IMR-90 (cell line): Measurements from ENCODE around the gene SPANXD. TPM values are rescaled to one million over a fixed set of nuclear protein-coding genes. Genes with fewer than 3 reads are reported as not detected.

Experiments used
- ATAC-seq: fragments of 200-7000 bp; cut with Tn5 transposase; 2 replicates; pipeline ENCODE4 v1.9.1; 2020; ENCODE audit warnings: low read depth, mild to moderate bottlenecking, moderate library complexity
- BruUV-seq: library from RNA; stranded (reverse); fragments of 400-500 nt; replicated peaks from 2 replicates; lab custom pipeline; 2021; lab: Mats Ljungman, UMichigan
- CTCF ChIA-PET: fragments of 300-600 bp; formaldehyde crosslinking; extraction: SDS; loops from one replicate; lab custom pipeline; 2021; ENCODE audit warnings: antibody characterized with exemption; lab: Yijun Ruan, JAX
- POLR2A ChIA-PET: fragments of 300-600 bp; sonication (Branson Sonifier 250); formaldehyde crosslinking; loops from one replicate; lab custom pipeline; 2022; ENCODE audit warnings: antibody characterized with exemption; ENCODE audit not compliant: unreplicated experiment; lab: Charles Lee
- DNase-seq: peaks from one replicate; pipeline ENCODE4 v3.0.0; 2013
- H2AFZ ChIP-seq: replicated peaks from 2 replicates; pipeline ENCODE3; 2013; ENCODE audit warnings: low read length, mild to moderate bottlenecking; ENCODE audit not compliant: poor library complexity
- H2AK5ac ChIP-seq: 2 replicates; pipeline ENCODE4 v1.6.1; 2013; ENCODE audit warnings: low read depth, low read length, inconsistent platforms
- H2AK9ac ChIP-seq: replicated peaks from 2 replicates; pipeline ENCODE3; 2013; ENCODE audit warnings: mild to moderate bottlenecking, low read depth, low read length, moderate library complexity; ENCODE audit not compliant: poor library complexity
- H2BK120ac ChIP-seq: 2 replicates; pipeline ENCODE4 v1.6.1; 2013; ENCODE audit warnings: low read depth, low read length, inconsistent platforms
- H2BK15ac ChIP-seq: 3 replicates; pipeline ENCODE4 v1.6.1; 2013; ENCODE audit warnings: low read depth, low read length, inconsistent platforms
- H2BK20ac ChIP-seq: 2 replicates; pipeline ENCODE4 v1.6.1; 2013; ENCODE audit warnings: low read depth, mild to moderate bottlenecking, inconsistent platforms, low read length, moderate library complexity
- H2BK5ac ChIP-seq: 2 replicates; pipeline ENCODE4 v1.6.1; 2013; ENCODE audit warnings: mild to moderate bottlenecking, low read depth, low read length, inconsistent platforms; ENCODE audit not compliant: poor library complexity, severe bottlenecking
- H3K14ac ChIP-seq: replicated peaks from 2 replicates; pipeline ENCODE4 v1.6.1; 2013; ENCODE audit warnings: low read depth, low read length, inconsistent platforms
- H3K18ac ChIP-seq: 2 replicates; pipeline ENCODE4 v1.6.1; 2013; ENCODE audit warnings: low read depth, low read length, control low read depth
- H3K23ac ChIP-seq: 2 replicates; pipeline ENCODE4 v1.6.1; 2013; ENCODE audit warnings: low read depth, low read length, inconsistent platforms
- H3K27ac ChIP-seq: 2 replicates; pipeline ENCODE4 v1.5.1; 2013; ENCODE audit warnings: mild to moderate bottlenecking, control low read depth, low read length; ENCODE audit not compliant: insufficient read depth
- H3K27me3 ChIP-seq: 2 replicates; pipeline ENCODE4 v1.6.1; 2013; ENCODE audit warnings: low read length; ENCODE audit not compliant: control insufficient read depth, insufficient read depth
- H3K36me3 ChIP-seq: 2 replicates; pipeline ENCODE4 v1.6.1; 2013; ENCODE audit warnings: low read length, mixed read lengths; ENCODE audit not compliant: control insufficient read depth, insufficient read depth
- H3K4ac ChIP-seq: 2 replicates; pipeline ENCODE4 v1.6.1; 2013; ENCODE audit warnings: low read depth, low read length, inconsistent platforms
- H3K4me1 ChIP-seq: 2 replicates; pipeline ENCODE4 v1.6.1; 2013; ENCODE audit warnings: low read length, mixed read lengths; ENCODE audit not compliant: control insufficient read depth, insufficient read depth
- H3K4me2 ChIP-seq: 2 replicates; pipeline ENCODE4 v1.6.1; 2013; ENCODE audit warnings: low read depth, mild to moderate bottlenecking, control low read depth, low read length, moderate library complexity
- H3K4me3 ChIP-seq: 2 replicates; pipeline ENCODE4 v1.5.1; 2013; ENCODE audit warnings: low read depth, mild to moderate bottlenecking, control low read depth, low read length, moderate library complexity; ENCODE audit not compliant: insufficient read depth
- H3K56ac ChIP-seq: 2 replicates; pipeline ENCODE4 v1.6.1; 2013; ENCODE audit warnings: low read length, inconsistent platforms; ENCODE audit not compliant: insufficient read depth; ENCODE audit errors: extremely low read depth
- H3K79me1 ChIP-seq, 2 experiments: 2 replicates each; pipeline ENCODE4 v1.6.1; 2013; ENCODE audit warnings: low read length in 2 of 2, inconsistent platforms in 1 of 2, low read depth in 1 of 2
- H3K9ac ChIP-seq: 2 replicates; pipeline ENCODE4 v1.6.1; 2013; ENCODE audit warnings: low read depth, low read length, control low read depth
- H3K9me1 ChIP-seq: 2 replicates; pipeline ENCODE4 v1.6.1; 2013; ENCODE audit warnings: low read length, inconsistent platforms; ENCODE audit not compliant: insufficient read depth
- H3K9me3 ChIP-seq: 2 replicates; pipeline ENCODE4 v1.6.1; 2013; ENCODE audit warnings: low read length; ENCODE audit not compliant: control insufficient read depth, insufficient read depth
- H4K20me1 ChIP-seq: 2 replicates; pipeline ENCODE4 v1.6.1; 2013; ENCODE audit warnings: low read length, inconsistent platforms; ENCODE audit not compliant: insufficient read depth
- H4K5ac ChIP-seq: 2 replicates; pipeline ENCODE4 v1.6.1; 2013; ENCODE audit warnings: mild to moderate bottlenecking, low read depth, low read length, control low read depth
- H4K8ac ChIP-seq, 2 experiments: 2 replicates each; pipeline ENCODE4 v1.6.1; 2013; ENCODE audit warnings: low read depth in 2 of 2, low read length in 2 of 2, control low read depth in 1 of 2, inconsistent platforms in 1 of 2
- H4K91ac ChIP-seq: 2 replicates; pipeline ENCODE4 v1.6.1; 2013; ENCODE audit warnings: low read depth, low read length, inconsistent platforms; ENCODE audit not compliant: insufficient read depth
- BHLHE40 ChIP-seq: fragments of 150-350 bp; IDR thresholded peaks from 2 replicates; pipeline ENCODE4 v1.6.1; 2016; ENCODE audit warnings: mild to moderate bottlenecking, low read depth, low read length
- CEBPB ChIP-seq: IDR thresholded peaks from 2 replicates; pipeline ENCODE4 v1.6.1; 2012; ENCODE audit warnings: low read depth, low read length, improper control_type of control experiment
- CHD1 ChIP-seq: IDR thresholded peaks from 2 replicates; pipeline ENCODE4 v1.6.1; 2012; ENCODE audit warnings: low read depth, low read length, improper control_type of control experiment
- FOS ChIP-seq: fragments of 150-350 bp; IDR thresholded peaks from 2 replicates; pipeline ENCODE4 v1.6.1; 2016; ENCODE audit warnings: low read depth, low read length
- MXI1 ChIP-seq: IDR thresholded peaks from 2 replicates; pipeline ENCODE4 v1.6.1; 2012; ENCODE audit warnings: low read depth, mild to moderate bottlenecking, low read length, moderate library complexity, borderline replicate concordance
- RAD21 ChIP-seq: IDR thresholded peaks from 2 replicates; pipeline ENCODE4 v1.6.1; 2012; ENCODE audit warnings: low read length, improper control_type of control experiment
- WGBS, 2 experiments: methylation state at CpG; one replicate each; pipeline versions ENCODE4 v1.1.5 to v1.1.7; 2013; ENCODE audit warnings: missing lambda C conversion rate in 2 of 2; ENCODE audit not compliant: insufficient read length in 1 of 2; ENCODE audit errors: extremely low coverage in 2 of 2; 5-methylcytosine and 5-hydroxymethylcytosine counted together
- dilution Hi-C: fragments of 300-500 bp; cut with HindIII; formaldehyde crosslinking; loops from one replicate; pipeline ENCODE4 v1.14.3; 2018; ENCODE audit warnings: low sequenced_read_pairs; ENCODE audit not compliant: unreplicated experiment
- in situ Hi-C: fragments of 300-500 bp; cut with MboI; formaldehyde crosslinking; loops from 3 replicates; pipeline ENCODE4 v1.14.3; 2019; ENCODE audit warnings: low sequenced_read_pairs, inconsistent platforms, mixed read lengths
- intact Hi-C: fragments of 100-400 bp; cut with micrococcal nuclease; formaldehyde crosslinking; loops from 2 replicates; pipeline ENCODE4 v1.10.0; 2022
- polyA plus RNA-seq, 3 experiments: library from polyadenylated mRNA; depleted of rRNA; stranded (reverse); fragments of >200 nt; gene quantifications; 2 replicates each; pipeline ENCODE4 v1.2.3, GENCODE V29; 2012; ENCODE audit warnings: low replicate concordance in 1 of 3
- total RNA-seq: library from RNA; depleted of rRNA; stranded (reverse); fragments of >200 nt; gene quantifications from 2 replicates; pipeline ENCODE4 v1.2.3, GENCODE V29; 2012
- TF ChIP-seq, protein P1 (sequence below): conservative IDR thresholded peaks from 2 replicates; pipeline ENCODE4 v1.5.1; 2012; ENCODE audit warnings: mild to moderate bottlenecking, low read depth, low read length, improper control_type of control experiment

The SPANXD gene
- total and polyA plus RNA-seq, 2 of the 4 experiments (the other 2 are of a cell fraction): not detected

- Histone ChIP-seq H3K4me1 (no peaks in the 10 kb centered on the region), H4K8ac (no peak overlapping the region), H3K79me1 (no peaks in the 10 kb centered on the region), H3K27ac (no peak overlapping the region), H3K4me2 (no peak overlapping the region), H3K9me3 (no peaks in the 10 kb centered on the region), H2BK5ac (no peak overlapping the region), H2BK120ac (no peak overlapping the region), H4K5ac (no peak overlapping the region), H3K14ac (no peak overlapping the region), H3K9ac (no peak overlapping the region), H4K20me1 (no peaks in the 10 kb centered on the region), H3K56ac (no peak overlapping the region), H3K4me3 (no peak overlapping the region), H3K9me1 (no peaks in the 10 kb centered on the region), H3K36me3 (no peaks in the 10 kb centered on the region), H3K27me3 (no peaks in the 10 kb centered on the region), H4K91ac (no peak overlapping the region), H3K23ac (no peak overlapping the region), H3K18ac (no peak overlapping the region), H3K4ac (no peak overlapping the region), H2AFZ (no peak overlapping the region), H2BK20ac (no peak overlapping the region), H2AK5ac (no peak overlapping the region), H2AK9ac (no peak overlapping the region), H2BK15ac (no peak overlapping the region)
- ChIA-PET POLR2A (no interaction called here), CTCF (no interaction called here)
- no CpG with 5 or more reads among the region's 3 CpGs for WGBS, 2 experiments
- in situ Hi-C loops: no loop called here
- ATAC-seq (no peak), DNase-seq (no peak)
- intact Hi-C loops: no loop called here
- dilution Hi-C loops: no loop called here
- TF ChIP-seq BHLHE40: no peak
- no peak for TF ChIP-seq RAD21
- no peak for TF ChIP-seq CEBPB
- no peak for TF ChIP-seq MXI1
- no peak for TF ChIP-seq FOS
- TF ChIP-seq, protein P1, sequence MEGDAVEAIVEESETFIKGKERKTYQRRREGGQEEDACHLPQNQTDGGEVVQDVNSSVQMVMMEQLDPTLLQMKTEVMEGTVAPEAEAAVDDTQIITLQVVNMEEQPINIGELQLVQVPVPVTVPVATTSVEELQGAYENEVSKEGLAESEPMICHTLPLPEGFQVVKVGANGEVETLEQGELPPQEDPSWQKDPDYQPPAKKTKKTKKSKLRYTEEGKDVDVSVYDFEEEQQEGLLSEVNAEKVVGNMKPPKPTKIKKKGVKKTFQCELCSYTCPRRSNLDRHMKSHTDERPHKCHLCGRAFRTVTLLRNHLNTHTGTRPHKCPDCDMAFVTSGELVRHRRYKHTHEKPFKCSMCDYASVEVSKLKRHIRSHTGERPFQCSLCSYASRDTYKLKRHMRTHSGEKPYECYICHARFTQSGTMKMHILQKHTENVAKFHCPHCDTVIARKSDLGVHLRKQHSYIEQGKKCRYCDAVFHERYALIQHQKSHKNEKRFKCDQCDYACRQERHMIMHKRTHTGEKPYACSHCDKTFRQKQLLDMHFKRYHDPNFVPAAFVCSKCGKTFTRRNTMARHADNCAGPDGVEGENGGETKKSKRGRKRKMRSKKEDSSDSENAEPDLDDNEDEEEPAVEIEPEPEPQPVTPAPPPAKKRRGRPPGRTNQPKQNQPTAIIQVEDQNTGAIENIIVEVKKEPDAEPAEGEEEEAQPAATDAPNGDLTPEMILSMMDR: no peak
- no peak for TF ChIP-seq CHD1
- BruUV-seq: no TSS peak
These were observed 44.1 kb upstream of the SPANXD start for GRCh38 chrX:141742666-141743065.
